HG02642 (cell line): Measurements from ENCODE around the gene USP9X.
A peak's percentile ranks its signal among the peaks of the same experiment; 100 is the strongest.
"Not testable (repeated sequence)": the region's sequence is repeated elsewhere in the genome, so short reads cannot be mapped to it uniquely, and the experiment has no call there.

ENCODE experiments used
- ATAC-seq: cut with Tn5 transposase; IDR thresholded peaks from one replicate; pipeline ENCODE4 v1.9.1; 2021; ENCODE audit warnings: mild to moderate bottlenecking; ENCODE audit not compliant: unreplicated experiment, poor library complexity

The USP9X gene

GRCh38 chrX:41275661-41276609 is 190.7 kb downstream of the USP9X start:
- peak; percentile 71 for ATAC-seq

- no peak for ATAC-seq
Observed at GRCh38 chrX:41276661-41277506, 191.6 kb downstream of the USP9X start.

- ATAC-seq: not testable (repeated sequence)
Observed at GRCh38 chrX:41282307-41282706, 197.1 kb downstream of the USP9X start.

DNA sequence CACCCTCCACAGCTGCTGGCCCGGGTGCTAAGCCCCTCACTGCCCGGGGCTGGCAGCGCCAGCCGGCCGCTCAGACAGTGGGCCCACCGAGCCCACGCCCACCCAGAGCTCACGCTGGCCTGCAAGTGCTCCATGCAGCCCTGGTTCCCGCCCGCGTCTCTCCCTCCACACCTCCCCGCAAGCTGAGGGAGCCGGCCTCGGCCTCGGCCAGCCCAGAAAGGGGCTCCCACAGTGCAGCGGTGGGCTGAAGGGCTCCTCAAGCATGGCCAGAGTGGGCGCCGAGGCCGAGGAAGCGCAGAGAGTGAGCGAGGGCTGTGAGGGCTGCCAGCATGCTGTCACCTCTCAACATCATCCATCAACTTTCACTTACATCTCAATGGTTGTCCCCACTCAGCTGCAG is 200.7 kb downstream of the USP9X start:
- not testable (repeated sequence) for ATAC-seq
